CMK (cell line): ENCODE measurements around the gene PHF14.
"Not testable (repeated sequence)": the region's sequence is repeated elsewhere in the genome, so short reads cannot be mapped to it uniquely, and the experiment has no call there.

ENCODE experiments used
- DNase-seq: peaks from one replicate; pipeline ENCODE4 v3.0.0-alpha.2; 2010; ENCODE audit warnings: low read depth

The PHF14 gene

GRCh38 chr7:10973061-10973941 is at the start of gene PHF14:
PHF14 (plus strand) TSS chr7:10973872; CDS start chr7:10974324, 452 bp downstream.
- peak; percentile 86 for DNase-seq

- no peak for DNase-seq
Measured at GRCh38 chr7:10924370-10924769, 49.3 kb upstream of the PHF14 start.

GRCh38 chr7:10928203-10928602 is 45.5 kb upstream of the PHF14 start:
- not testable (repeated sequence) for DNase-seq

- DNase-seq, result no peak
Measured at GRCh38 chr7:10930551-10930950, 43.1 kb upstream of the PHF14 start.

GRCh38 chr7:10931161-10931560 is 42.5 kb upstream of the PHF14 start:
- DNase-seq, result no peak

GRCh38 chr7:10934292-10934691 is 39.4 kb upstream of the PHF14 start:
- DNase-seq, result no peak

GRCh38 chr7:10939237-10939910 is 34.3 kb upstream of the PHF14 start:
- DNase-seq, result no peak

- DNase-seq, result peak; percentile 75
Measured at GRCh38 chr7:10939911-10940703, 33.6 kb upstream of the PHF14 start.

GRCh38 chr7:10940704-10941355 is 32.8 kb upstream of the PHF14 start:
- no peak for DNase-seq

- DNase-seq, result no peak
Measured at GRCh38 chr7:10950494-10950893, 23.2 kb upstream of the PHF14 start.

- not testable (repeated sequence) for DNase-seq
Measured at GRCh38 chr7:10950974-10951578, 22.6 kb upstream of the PHF14 start.

- DNase-seq, result no peak
Measured at GRCh38 chr7:10952588-10952987, 21.1 kb upstream of the PHF14 start.

- DNase-seq, result not testable (repeated sequence)
Measured at GRCh38 chr7:10953078-10953750, 20.5 kb upstream of the PHF14 start.

GRCh38 chr7:10956528-10956927 is 17.1 kb upstream of the PHF14 start:
- DNase-seq, result no peak

- not testable (repeated sequence) for DNase-seq
Measured at GRCh38 chr7:10960242-10960641, 13.4 kb upstream of the PHF14 start.

- DNase-seq, result not testable (repeated sequence)
Measured at GRCh38 chr7:10965016-10965415, 8.7 kb upstream of the PHF14 start.

- no peak for DNase-seq
Measured at GRCh38 chr7:10972174-10972573, 1.5 kb upstream of the PHF14 start.

- no peak for DNase-seq
Measured at GRCh38 chr7:10973942-10974911, 555 bp downstream of the PHF14 start.

GRCh38 chr7:10977113-10977512 is 3.4 kb downstream of the PHF14 start:
- no peak for DNase-seq

GRCh38 chr7:10981317-10981716 is 7.6 kb downstream of the PHF14 start:
- DNase-seq, result no peak
